H1 (cell line): ENCODE measurements around the gene SRSF12. TPM values are rescaled to one million over a fixed set of nuclear protein-coding genes. Genes with fewer than 3 reads are reported as not detected.

Experiments used
- CTCF ChIA-PET: fragments of 300-600 bp; sonication (Branson Sonifier 250); formaldehyde crosslinking; loops from one replicate; lab custom pipeline; 2021; ENCODE audit not compliant: partially characterized antibody; lab: Charles Lee
- POLR2A ChIA-PET: fragments of 300-600 bp; sonication (Branson Sonifier 250); formaldehyde crosslinking; loops from one replicate; lab custom pipeline; 2021; ENCODE audit warnings: inconsistent platforms; ENCODE audit not compliant: partially characterized antibody; lab: Charles Lee
- DNase-seq, 2 experiments: peaks; one replicate each; pipeline versions ENCODE4 v3.0.0 to v3.0.0-alpha.2; 2010 to 2022; ENCODE audit warnings: low spot score in 2 of 2, low read depth in 1 of 2, mixed read lengths in 1 of 2
- FAIRE-seq: peaks from 2 replicates; lab custom pipeline; 2011; peaks lifted over from hg19 to GRCh38; lab: Jason Lieb, UNC
- H2AFZ ChIP-seq: 2 replicates; pipeline ENCODE4 v1.8.1; 2012; ENCODE audit warnings: low read length, inconsistent platforms
- H2AK5ac ChIP-seq: 2 replicates; pipeline ENCODE4 v1.6.1; 2013; ENCODE audit warnings: low read depth, low read length
- H2BK120ac ChIP-seq: replicated peaks from 2 replicates; pipeline ENCODE3; 2013; ENCODE audit warnings: low read depth, low read length, inconsistent platforms
- H2BK12ac ChIP-seq: 2 replicates; pipeline ENCODE4 v1.6.1; 2013; ENCODE audit warnings: low read depth, low read length
- H2BK15ac ChIP-seq: 2 replicates; pipeline ENCODE4 v1.6.1; 2013; ENCODE audit warnings: low read length
- H2BK20ac ChIP-seq: 2 replicates; pipeline ENCODE4 v1.6.1; 2013; ENCODE audit warnings: low read length
- H2BK5ac ChIP-seq: 2 replicates; pipeline ENCODE4 v1.6.1; 2013; ENCODE audit warnings: low read depth, low read length
- H3K14ac ChIP-seq: 2 replicates; pipeline ENCODE4 v1.6.1; 2013; ENCODE audit warnings: inconsistent platforms; ENCODE audit not compliant: insufficient read length
- H3K18ac ChIP-seq: 2 replicates; pipeline ENCODE4 v1.6.1; 2013; ENCODE audit warnings: low read length; ENCODE audit errors: extremely low read depth
- H3K23ac ChIP-seq: 2 replicates; pipeline ENCODE4 v1.6.1; 2013; ENCODE audit warnings: inconsistent platforms; ENCODE audit not compliant: insufficient read length
- H3K23me2 ChIP-seq: 2 replicates; pipeline ENCODE4 v1.6.1; 2013; ENCODE audit warnings: low read depth, low read length
- H3K27ac ChIP-seq: 2 replicates; pipeline ENCODE4 v1.6.1; 2011; ENCODE audit warnings: low read depth, low read length, inconsistent platforms
- H3K27me3 ChIP-seq, 4 experiments: replicated peaks in 1 of 4; 1 replicate in 1 of 4; 2 replicates in 3 of 4; pipeline versions ENCODE4 v1.6.1 to v1.8.1; 2011 to 2013; ENCODE audit warnings: low read length in 3 of 4, mild to moderate bottlenecking in 3 of 4, inconsistent platforms in 2 of 4, mixed read lengths in 2 of 4, moderate library complexity in 1 of 4; ENCODE audit not compliant: control insufficient read depth in 3 of 4, insufficient read depth in 3 of 4; ENCODE audit errors: extremely low read depth in 1 of 4
- H3K36me3 ChIP-seq, 4 experiments: 2 replicates each; pipeline versions ENCODE4 v1.6.1 to v1.8.1; 2011 to 2013; ENCODE audit warnings: mild to moderate bottlenecking in 4 of 4, low read length in 3 of 4, moderate library complexity in 2 of 4, control low read depth in 1 of 4, inconsistent platforms in 1 of 4; ENCODE audit not compliant: insufficient read depth in 4 of 4, control insufficient read depth in 2 of 4
- H3K4ac ChIP-seq: replicated peaks from 2 replicates; pipeline ENCODE3; 2013; ENCODE audit warnings: low read length, low read depth, mixed read lengths, inconsistent platforms; ENCODE audit not compliant: insufficient read length
- H3K4me1 ChIP-seq, 4 experiments: replicated peaks in 1 of 4; 1 replicate in 1 of 4; 2 replicates in 3 of 4; pipeline versions ENCODE4 v1.6.1 to v1.8.1; 2011 to 2013; ENCODE audit warnings: low read length in 3 of 4, inconsistent platforms in 2 of 4, mixed read lengths in 1 of 4; ENCODE audit not compliant: insufficient read depth in 4 of 4, control insufficient read depth in 3 of 4
- H3K4me2 ChIP-seq, 2 experiments: 2 replicates each; pipeline versions ENCODE4 v1.6.1 to v1.8.1; 2011 to 2013; ENCODE audit warnings: low read depth in 2 of 2, low read length in 2 of 2, control low read depth in 1 of 2, inconsistent platforms in 1 of 2, mild to moderate bottlenecking in 1 of 2; ENCODE audit not compliant: insufficient read depth in 1 of 2
- H3K4me3 ChIP-seq, 4 experiments: fragments of 200-600, 300-600 bp in 1 of 4; sonication (generic), shearing (Covaris generic), sonication (Bioruptor Twin) in 1 of 4; 2 replicates each; pipeline versions ENCODE4 v1.5.1 to v1.8.1; 2011 to 2016; ENCODE audit warnings: low read length in 4 of 4, low read depth in 3 of 4, control low read depth in 2 of 4, inconsistent platforms in 2 of 4, mild to moderate bottlenecking in 2 of 4, mixed read lengths in 1 of 4, moderate library complexity in 1 of 4; ENCODE audit not compliant: insufficient read depth in 2 of 4; ENCODE audit errors: extremely low read depth in 1 of 4
- H3K56ac ChIP-seq: replicated peaks from 2 replicates; pipeline ENCODE3; 2013; ENCODE audit warnings: low read depth, mild to moderate bottlenecking, mixed read lengths, low read length, inconsistent platforms; ENCODE audit not compliant: insufficient read length
- H3K79me1 ChIP-seq: 2 replicates; pipeline ENCODE4 v1.6.1; 2013; ENCODE audit warnings: low read depth, low read length, control low read depth
- H3K79me2 ChIP-seq, 2 experiments: 2 replicates each; pipeline versions ENCODE4 v1.6.1 to v1.8.1; 2012 to 2013; ENCODE audit warnings: low read length in 2 of 2, mild to moderate bottlenecking in 2 of 2, inconsistent platforms in 1 of 2; ENCODE audit not compliant: insufficient read depth in 2 of 2, control insufficient read depth in 1 of 2
- H3K9ac ChIP-seq, 4 experiments: replicated peaks in 1 of 4; 1 replicate in 1 of 4; 2 replicates in 3 of 4; pipeline versions ENCODE4 v1.6.1 to v1.8.1; 2011 to 2013; ENCODE audit warnings: low read depth in 3 of 4, low read length in 3 of 4, control low read depth in 2 of 4, mild to moderate bottlenecking in 2 of 4, moderate library complexity in 2 of 4, inconsistent platforms in 1 of 4; ENCODE audit errors: extremely low read depth in 1 of 4
- H3K9me3 ChIP-seq, 2 experiments: 2 replicates each; pipeline versions ENCODE4 v1.6.1 to v1.8.1; 2012 to 2013; ENCODE audit warnings: mild to moderate bottlenecking in 2 of 2, moderate library complexity in 2 of 2, control low read depth in 1 of 2, inconsistent platforms in 1 of 2, low read depth in 1 of 2, low read length in 1 of 2, mixed read lengths in 1 of 2; ENCODE audit not compliant: insufficient read depth in 2 of 2
- H4K20me1 ChIP-seq, 2 experiments: replicated peaks in 1 of 2; 2 replicates each; pipeline versions ENCODE3 to v1.8.1; 2011 to 2013; ENCODE audit warnings: inconsistent platforms in 2 of 2, low read length in 2 of 2, mild to moderate bottlenecking in 1 of 2; ENCODE audit not compliant: insufficient read depth in 2 of 2, control insufficient read depth in 1 of 2
- H4K5ac ChIP-seq: 2 replicates; pipeline ENCODE4 v1.6.1; 2013; ENCODE audit warnings: low read length, low read depth, mixed read lengths, inconsistent platforms; ENCODE audit not compliant: insufficient read length
- H4K8ac ChIP-seq: 2 replicates; pipeline ENCODE4 v1.8.0; 2013; ENCODE audit warnings: mild to moderate bottlenecking, moderate library complexity, low read length, inconsistent platforms; ENCODE audit not compliant: insufficient read depth; ENCODE audit errors: extremely low read depth
- H4K91ac ChIP-seq: replicated peaks from 2 replicates; pipeline ENCODE3; 2013; ENCODE audit warnings: low read length, mixed read lengths, inconsistent platforms; ENCODE audit not compliant: insufficient read length
- ASH2L ChIP-seq: fragments of 200-600, 300-600 bp; sonication (generic); IDR thresholded peaks from one replicate; pipeline ENCODE4 v1.7.1; 2017; ENCODE audit warnings: low read length
- BACH1 ChIP-seq: IDR thresholded peaks from 2 replicates; pipeline ENCODE4 v1.6.1; 2012; ENCODE audit warnings: low read length, improper control_type of control experiment
- EZH2 ChIP-seq: fragments of 200-600 bp; sonication (generic); IDR thresholded peaks from 2 replicates; pipeline ENCODE4 v1.7.1; 2012; ENCODE audit warnings: low read depth, mild to moderate bottlenecking, moderate library complexity, low read length, inconsistent platforms; ENCODE audit not compliant: severe bottlenecking
- FOSL1 ChIP-seq: IDR thresholded peaks from 2 replicates; pipeline ENCODE4 v1.6.1; 2011; ENCODE audit warnings: mild to moderate bottlenecking, low read depth, low read length, moderate library complexity; ENCODE audit not compliant: insufficient read depth
- RAD21 ChIP-seq, 2 experiments: IDR thresholded peaks in 1 of 2; conservative IDR thresholded peaks in 1 of 2; 2 replicates each; pipeline ENCODE4 v1.6.1; 2011; ENCODE audit warnings: low read depth in 2 of 2, low read length in 2 of 2, improper control_type of control experiment in 1 of 2, inconsistent platforms in 1 of 2, mild to moderate bottlenecking in 1 of 2, moderate library complexity in 1 of 2
- RFX5 ChIP-seq: IDR thresholded peaks from 2 replicates; pipeline ENCODE4 v1.6.1; 2011; ENCODE audit warnings: low read depth, low read length, improper control_type of control experiment, borderline replicate concordance
- SP1 ChIP-seq: IDR thresholded peaks from 2 replicates; pipeline ENCODE4 v1.6.1; 2011; ENCODE audit warnings: low read depth, low read length
- ZNF274 ChIP-seq: IDR thresholded peaks from 2 replicates; pipeline ENCODE4 v1.7.0; 2012; ENCODE audit warnings: low read length, borderline replicate concordance; ENCODE audit errors: extremely low read depth
- WGBS, 2 experiments: shearing (Covaris generic) in 1 of 2; methylation state at CpG; one replicate each; pipeline versions ENCODE4 v1.1.6 to v1.1.7; 2013 to 2015; ENCODE audit warnings: low lambda C conversion rate in 2 of 2, mixed read lengths in 2 of 2, inconsistent platforms in 1 of 2, low coverage in 1 of 2, missing lambda C conversion rate in 1 of 2; ENCODE audit not compliant: insufficient replicate concordance in 2 of 2, insufficient coverage in 1 of 2, insufficient read length in 1 of 2; ENCODE audit errors: extremely low coverage in 1 of 2, missing lambda C conversion rate in 1 of 2; 5-methylcytosine and 5-hydroxymethylcytosine counted together
- polyA plus RNA-seq, 7 experiments: library from polyadenylated mRNA; depleted of rRNA in 3 of 7; stranded (reverse) in 5 of 7; unstranded in 2 of 7; fragments of >200 nt in 5 of 7; fragments of 200-250 nt in 2 of 7; gene quantifications; 1 replicate in 5 of 7; 2 replicates in 1 of 7; 4 replicates in 1 of 7; pipeline versions ENCODE4 v1.2.1 to v1.2.3, GENCODE V29; 2011 to 2013; ENCODE audit warnings: missing spikeins in 2 of 7, mixed read lengths in 2 of 7
- total RNA-seq: library from RNA; stranded (reverse); fragmentation: NEBNext Ultra II Directional; extraction: Animal tissue kit (Norgen Biotek cat#: 25700); gene quantifications from 2 replicates; pipeline ENCODE4 v1.2.1, GENCODE V29; 2021
- TF ChIP-seq, protein P1 (sequence below): IDR thresholded peaks from 2 replicates; pipeline ENCODE4 v1.6.1; 2012; ENCODE audit warnings: low read length, inconsistent platforms
- TF ChIP-seq, protein P2 (sequence below): IDR thresholded peaks from 2 replicates; pipeline ENCODE4 v1.6.1; 2011; ENCODE audit warnings: low read length, improper control_type of control experiment
- TF ChIP-seq, protein P3 (sequence below): IDR thresholded peaks from 2 replicates; pipeline ENCODE4 v1.6.1; 2012; ENCODE audit warnings: inconsistent platforms

SRSF12 gene
- total and polyA plus RNA-seq, 2 of the 8 experiments (the other 6 are each of a cell fraction or from before 2014, with no cell fraction given), result 2.6 to 4.2 TPM

DNA sequence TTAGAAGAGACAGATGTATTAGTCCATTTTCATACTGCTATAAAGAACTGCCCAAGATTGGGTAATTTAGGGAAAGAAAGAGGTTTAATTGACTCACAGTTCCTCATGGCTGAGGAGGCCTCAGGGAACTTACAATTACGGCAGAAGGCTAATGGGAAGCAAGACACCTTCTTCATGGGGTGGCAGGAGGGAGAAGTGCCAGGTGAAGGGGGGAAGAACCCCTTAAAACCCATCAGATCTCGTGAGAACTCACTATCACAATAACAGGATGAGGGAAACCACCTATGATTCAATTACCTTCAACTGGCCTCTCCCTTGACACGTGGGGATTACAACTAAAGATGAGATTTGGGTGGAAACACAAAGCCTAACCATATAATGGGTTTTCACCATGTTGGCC is 66.2 kb downstream of the SRSF12 start:
- Histone ChIP-seq H2BK120ac (no peak overlapping the region), H3K4me3 (no peak overlapping the region), H3K18ac (no peak overlapping the region), H3K9ac (no peak overlapping the region), H3K4me2 (no peak overlapping the region), H3K4me1 (peaks cover 0 to 10% (median 0%) of the 10 kb centered on the region in 4 experiments; a peak in 1 of 7 replicates), H3K4ac (no peak overlapping the region), H4K20me1 (no peaks in the 10 kb centered on the region), H4K5ac (no peak overlapping the region), H3K27me3 (peaks cover 0 to 5% (median 2%) of the 10 kb centered on the region in 4 experiments; a peak in 4 of 7 replicates), H2BK15ac (no peak overlapping the region), H4K8ac (no peak overlapping the region), H4K91ac (no peak overlapping the region), H2AFZ (no peak overlapping the region), H3K27ac (no peak overlapping the region), H3K9me3 (no peaks in the 10 kb centered on the region), H3K36me3 (no peaks in the 10 kb centered on the region), H2BK5ac (no peak overlapping the region), H3K23ac (no peak overlapping the region), H3K79me1 (no peaks in the 10 kb centered on the region), H2BK12ac (no peak overlapping the region), H3K79me2 (no peaks in the 10 kb centered on the region), H3K14ac (no peak overlapping the region), H2BK20ac (no peak overlapping the region), H3K23me2 (no peaks in the 10 kb centered on the region), H3K56ac (no peak overlapping the region), H2AK5ac (no peak overlapping the region)
- WGBS, 2 experiments, result 75% methylated on average over 3 of the region's 3 CpGs; no CpG with 5 or more reads in 1 of the 2 experiments
- FAIRE-seq, result no peak
- CTCF ChIA-PET, result interaction anchor here (0.6 to 2.1 kb wide), 3 partner anchors 21 to 68 kb away, joined by 3 to 7 read pairs (median 4); no protein-coding TSS in a partner anchor
- TF ChIP-seq RAD21 (IDR thresholded peaks at IDR 0.05 in 1 of 2, conservative IDR thresholded peaks at IDR 0.05 in 1 of 2; ENCODE audit: low read depth in 2 of 2, low read length in 2 of 2) (no peak), SP1 (no peak), BACH1 (no peak), RFX5 (no peak), FOSL1 (no peak), EZH2 (no peak), ASH2L (no peak), ZNF274 (no peak)
- TF ChIP-seq, protein P1, sequence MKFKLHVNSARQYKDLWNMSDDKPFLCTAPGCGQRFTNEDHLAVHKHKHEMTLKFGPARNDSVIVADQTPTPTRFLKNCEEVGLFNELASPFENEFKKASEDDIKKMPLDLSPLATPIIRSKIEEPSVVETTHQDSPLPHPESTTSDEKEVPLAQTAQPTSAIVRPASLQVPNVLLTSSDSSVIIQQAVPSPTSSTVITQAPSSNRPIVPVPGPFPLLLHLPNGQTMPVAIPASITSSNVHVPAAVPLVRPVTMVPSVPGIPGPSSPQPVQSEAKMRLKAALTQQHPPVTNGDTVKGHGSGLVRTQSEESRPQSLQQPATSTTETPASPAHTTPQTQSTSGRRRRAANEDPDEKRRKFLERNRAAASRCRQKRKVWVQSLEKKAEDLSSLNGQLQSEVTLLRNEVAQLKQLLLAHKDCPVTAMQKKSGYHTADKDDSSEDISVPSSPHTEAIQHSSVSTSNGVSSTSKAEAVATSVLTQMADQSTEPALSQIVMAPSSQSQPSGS, result no peak
- TF ChIP-seq, protein P2, sequence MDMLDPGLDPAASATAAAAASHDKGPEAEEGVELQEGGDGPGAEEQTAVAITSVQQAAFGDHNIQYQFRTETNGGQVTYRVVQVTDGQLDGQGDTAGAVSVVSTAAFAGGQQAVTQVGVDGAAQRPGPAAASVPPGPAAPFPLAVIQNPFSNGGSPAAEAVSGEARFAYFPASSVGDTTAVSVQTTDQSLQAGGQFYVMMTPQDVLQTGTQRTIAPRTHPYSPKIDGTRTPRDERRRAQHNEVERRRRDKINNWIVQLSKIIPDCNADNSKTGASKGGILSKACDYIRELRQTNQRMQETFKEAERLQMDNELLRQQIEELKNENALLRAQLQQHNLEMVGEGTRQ, result no peak
- TF ChIP-seq, protein P3, sequence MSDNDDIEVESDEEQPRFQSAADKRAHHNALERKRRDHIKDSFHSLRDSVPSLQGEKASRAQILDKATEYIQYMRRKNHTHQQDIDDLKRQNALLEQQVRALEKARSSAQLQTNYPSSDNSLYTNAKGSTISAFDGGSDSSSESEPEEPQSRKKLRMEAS, result no peak
- POLR2A ChIA-PET, result no interaction called here
- no peak for DNase-seq
